Metanephros (tissue), 2 donors: Measurements from ENCODE around the gene EIF3F. TPM values are rescaled to one million over a fixed set of nuclear protein-coding genes. Genes with fewer than 3 reads are reported as not detected.

Experiments
- small RNA-seq: library from RNA; depleted of rRNA; stranded (forward); fragments of <200 nt; gene quantifications from one replicate; pipeline ENCODE3, GENCODE V24; 2014; ENCODE audit warnings: low replicate concordance
- total RNA-seq: library from RNA; depleted of rRNA; stranded (reverse); fragments of >200 nt; gene quantifications from one replicate; pipeline ENCODE4 v1.2.3, GENCODE V29; 2014

The EIF3F gene
- 669 TPM for total RNA-seq

DNA sequence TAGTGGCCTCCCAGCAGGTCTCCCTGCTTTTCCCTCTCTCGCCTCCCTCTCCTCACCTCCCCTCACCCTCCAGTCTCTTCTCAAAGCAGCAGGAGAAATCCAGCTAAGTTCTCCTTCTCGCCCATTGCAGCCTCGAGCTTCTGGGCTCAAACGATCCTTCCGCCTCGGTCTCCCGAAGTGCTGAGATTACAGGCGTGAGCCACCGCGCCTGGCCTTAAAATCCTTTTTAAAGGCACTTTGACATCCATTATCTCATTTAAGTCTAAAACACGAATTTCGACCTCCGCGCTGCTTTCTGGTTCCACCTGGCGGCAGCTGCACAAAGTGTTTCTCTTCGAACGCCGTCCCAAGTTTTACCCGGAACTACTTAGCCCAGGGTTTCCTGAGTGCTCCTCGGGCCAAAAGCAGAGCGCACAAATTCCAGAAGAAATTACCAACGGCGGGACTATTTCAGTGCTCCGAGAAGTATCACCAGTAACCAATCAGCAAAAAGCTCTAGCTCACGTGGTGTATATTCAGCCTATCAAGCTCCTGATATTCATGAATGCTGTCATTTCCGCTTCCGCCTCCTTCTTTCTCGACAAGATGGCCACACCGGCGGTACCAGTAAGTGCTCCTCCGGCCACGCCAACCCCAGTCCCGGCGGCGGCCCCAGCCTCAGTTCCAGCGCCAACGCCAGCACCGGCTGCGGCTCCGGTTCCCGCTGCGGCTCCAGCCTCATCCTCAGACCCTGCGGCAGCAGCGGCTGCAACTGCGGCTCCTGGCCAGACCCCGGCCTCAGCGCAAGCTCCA is at the start of gene EIF3F:
Gene EIF3F (plus strand): TSS at position 570 of the 792 bp plus-strand sequence. CDS start 16 bp downstream, at position 586.

DNA sequence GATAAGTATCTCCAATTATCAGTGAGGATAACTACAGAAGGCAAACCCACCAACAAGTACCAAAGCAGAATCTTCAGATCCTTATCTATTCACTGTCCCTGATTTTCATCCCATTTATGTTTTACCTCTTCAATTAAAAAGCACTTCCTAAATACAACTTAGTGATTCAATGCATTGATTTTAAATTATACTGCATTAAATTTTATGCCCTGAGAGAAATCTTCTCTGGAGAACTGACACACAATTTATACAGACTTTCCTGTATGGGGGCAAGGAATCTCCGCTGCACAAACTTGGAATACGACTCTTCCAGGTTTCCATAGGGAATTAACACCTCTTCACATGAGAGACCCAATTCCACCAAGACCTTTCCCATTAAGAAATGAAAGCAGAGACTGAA is 45.5 kb upstream of the EIF3F start, which contains the start of gene OR10A3:
Gene OR10A3 (minus strand): TSS at position 101 of the 400 bp plus-strand sequence. CDS start 2,188 bp downstream, outside the sequence.

DNA sequence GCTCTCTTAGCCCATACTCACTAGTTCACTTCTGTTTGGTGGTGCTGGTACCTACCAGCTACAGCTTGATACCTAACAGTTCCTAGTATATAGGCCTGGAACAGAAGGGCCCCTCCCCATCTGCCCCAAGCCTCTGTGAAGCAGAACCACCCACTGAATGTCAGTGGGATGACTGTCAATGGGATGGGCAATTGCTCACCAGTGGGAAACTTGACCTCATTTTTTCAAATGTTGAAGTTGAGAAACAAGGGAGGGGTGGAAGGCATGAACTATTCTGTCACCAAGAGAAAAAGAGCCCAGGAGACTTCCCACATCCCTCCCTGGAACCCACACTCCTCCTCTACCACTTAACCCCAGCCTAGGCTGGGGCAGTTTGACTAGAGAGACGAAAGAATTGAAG is 21.8 kb upstream of the EIF3F start, which contains the start of gene NLRP10:
Gene NLRP10 (minus strand): TSS at position 62 of the 400 bp plus-strand sequence. CDS start 1,952 bp downstream, outside the sequence.

Small RNA genes within 50 kb of the gene (small RNA-seq; reads per million reads assigned to genes)
- not detected for gene COX6CP5

Other genes with a start within 250 kb of the EIF3F start
- gene OR5P2, start 190.4 kb upstream of the EIF3F start, total RNA-seq: 0.18 TPM
- gene OR5P3, start 156.5 kb upstream of the EIF3F start, total RNA-seq: 0.35 TPM
- not detected for gene OR10A6, start 56.1 kb upstream of the EIF3F start, total RNA-seq
- gene OR10A3, start 45.6 kb upstream of the EIF3F start, total RNA-seq: not detected
- gene NLRP10, start 21.9 kb upstream of the EIF3F start, total RNA-seq: not detected
- 20.4 TPM for gene TUB, start 93.9 kb downstream of the EIF3F start, total RNA-seq
- gene RIC3, start 181.7 kb downstream of the EIF3F start, total RNA-seq: 11.2 TPM